Measurements from ENCODE around the gene DPP6.

DNA sequence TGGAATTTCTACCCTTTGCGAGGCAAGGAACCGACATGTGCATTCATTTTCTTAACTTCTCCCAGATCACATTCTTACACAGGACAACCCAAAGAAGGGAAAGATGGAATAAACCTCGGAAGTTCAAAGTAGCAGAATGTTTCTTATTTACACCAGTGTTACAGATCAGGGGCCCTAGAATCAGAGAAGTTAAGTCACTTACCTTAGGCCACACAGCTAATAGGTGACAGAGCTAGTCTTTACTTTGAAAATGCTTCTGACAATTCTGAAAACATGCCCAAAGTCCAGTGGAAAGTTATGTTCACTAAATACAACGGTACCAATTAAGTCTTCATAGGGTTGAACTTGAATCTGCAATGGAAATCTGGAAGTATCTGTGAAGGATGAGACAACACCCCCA is 437.7 kb downstream of the DPP6 start:
- no peak for TF ChIP-seq POLR2AphosphoS5 (IDR thresholded peaks at IDR 0.05)
- TF ChIP-seq, protein P1, sequence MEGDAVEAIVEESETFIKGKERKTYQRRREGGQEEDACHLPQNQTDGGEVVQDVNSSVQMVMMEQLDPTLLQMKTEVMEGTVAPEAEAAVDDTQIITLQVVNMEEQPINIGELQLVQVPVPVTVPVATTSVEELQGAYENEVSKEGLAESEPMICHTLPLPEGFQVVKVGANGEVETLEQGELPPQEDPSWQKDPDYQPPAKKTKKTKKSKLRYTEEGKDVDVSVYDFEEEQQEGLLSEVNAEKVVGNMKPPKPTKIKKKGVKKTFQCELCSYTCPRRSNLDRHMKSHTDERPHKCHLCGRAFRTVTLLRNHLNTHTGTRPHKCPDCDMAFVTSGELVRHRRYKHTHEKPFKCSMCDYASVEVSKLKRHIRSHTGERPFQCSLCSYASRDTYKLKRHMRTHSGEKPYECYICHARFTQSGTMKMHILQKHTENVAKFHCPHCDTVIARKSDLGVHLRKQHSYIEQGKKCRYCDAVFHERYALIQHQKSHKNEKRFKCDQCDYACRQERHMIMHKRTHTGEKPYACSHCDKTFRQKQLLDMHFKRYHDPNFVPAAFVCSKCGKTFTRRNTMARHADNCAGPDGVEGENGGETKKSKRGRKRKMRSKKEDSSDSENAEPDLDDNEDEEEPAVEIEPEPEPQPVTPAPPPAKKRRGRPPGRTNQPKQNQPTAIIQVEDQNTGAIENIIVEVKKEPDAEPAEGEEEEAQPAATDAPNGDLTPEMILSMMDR (IDR thresholded peaks at IDR 0.05) = no peak
